Stomach (tissue), 9 donors: Measurements from ENCODE around the gene TP53BP2. TPM values are rescaled to one million over a fixed set of nuclear protein-coding genes. Genes with fewer than 3 reads are reported as not detected.

Source experiments
- DNase-seq, 2 donors: peaks; one replicate each; pipeline versions ENCODE4 v3.0.0 to v3.0.0-alpha.2; 2013 to 2019
- H3K27ac ChIP-seq, 5 donors: fragments of 200-600 bp in 4 of 5; sonication (generic) in 4 of 5; one replicate each; pipeline ENCODE4 v1.5.1; 2013 to 2019; ENCODE audit warnings: mild to moderate bottlenecking in 1 of 5, moderate library complexity in 1 of 5
- H3K27me3 ChIP-seq, 3 donors: fragments of 200-600 bp; sonication (generic); one replicate each; pipeline ENCODE4 v1.5.1; 2017 to 2019; ENCODE audit warnings: mixed run types in 1 of 3
- H3K36me3 ChIP-seq, 4 donors: fragments of 200-600 bp; sonication (generic); 1 replicate in 3 of 4; 2 replicates in 1 of 4; pipeline ENCODE4 v1.5.1; 2016 to 2019
- H3K4me1 ChIP-seq, 4 donors: fragments of 200-600 bp; sonication (generic); one replicate each; pipeline ENCODE4 v1.5.1; 2016 to 2019
- H3K4me3 ChIP-seq, 4 donors: fragments of 200-600 bp; sonication (generic) in 3 of 4; one replicate each; pipeline ENCODE4 v1.5.1; 2016 to 2019; ENCODE audit warnings: mild to moderate bottlenecking in 1 of 4
- H3K9me3 ChIP-seq, 4 donors: fragments of 200-600 bp; sonication (generic); one replicate each; pipeline ENCODE4 v1.5.1; 2016 to 2019
- CTCF ChIP-seq, 7 experiments: fragments of 450-650 bp in 4 of 7; fragments of 200-600 bp in 3 of 7; sonication (generic) in 3 of 7; IDR thresholded peaks; one replicate each; pipeline ENCODE4 v1.5.1; 2016 to 2019; ENCODE audit warnings: antibody characterized with exemption in 7 of 7, control low read depth in 2 of 7, mild to moderate bottlenecking in 1 of 7
- EP300 ChIP-seq: sonication (generic); formaldehyde crosslinking; IDR thresholded peaks from one replicate; pipeline ENCODE4 v1.6.1; 2017; ENCODE audit warnings: antibody characterized with exemption
- POLR2A ChIP-seq, 4 donors: fragments of 450-650 bp; IDR thresholded peaks; one replicate each; pipeline ENCODE4 v1.6.1; 2016; ENCODE audit warnings: antibody characterized with exemption in 4 of 4, control low read depth in 2 of 4, mild to moderate bottlenecking in 1 of 4, moderate library complexity in 1 of 4
- POLR2AphosphoS5 ChIP-seq, 3 donors: sonication (generic); formaldehyde crosslinking; IDR thresholded peaks; one replicate each; pipeline ENCODE4 v1.6.1; 2016; ENCODE audit warnings: antibody characterized with exemption in 3 of 3
- WGBS, 5 donors: extraction: QIAGEN DNeasy Blood & Tissue Kit in 3 of 5; methylation state at CpG; one replicate each; pipeline versions ENCODE4 v1.1.5 to v1.1.7; 2013 to 2018; 5-methylcytosine and 5-hydroxymethylcytosine counted together
- intact Hi-C: fragments of 100-400 bp; cut with DNase I; formaldehyde crosslinking; loops from one replicate; pipeline ENCODE4 v1.15.1; 2023; ENCODE audit warnings: low total_unique reads
- polyA plus RNA-seq, 3 donors: library from polyadenylated mRNA; stranded (reverse); fragments of 200-250 nt; gene quantifications; one replicate each; pipeline ENCODE4 v1.2.3, GENCODE V29; 2013
- total RNA-seq, 5 donors: library from RNA; depleted of rRNA; stranded (reverse); fragments of >200 nt; gene quantifications; one replicate each; pipeline versions ENCODE4 v1.1.0 to v1.2.3, GENCODE V29; 2014 to 2016
- donor health status: healthy with polysubstance abuse.
- donor health status: Bipolar disorder and iron deficiency.
- donor health status: healthy.

The TP53BP2 gene
- total and polyA plus RNA-seq, 8 donors: 6.9 to 157 (median 32.9) TPM

DNA sequence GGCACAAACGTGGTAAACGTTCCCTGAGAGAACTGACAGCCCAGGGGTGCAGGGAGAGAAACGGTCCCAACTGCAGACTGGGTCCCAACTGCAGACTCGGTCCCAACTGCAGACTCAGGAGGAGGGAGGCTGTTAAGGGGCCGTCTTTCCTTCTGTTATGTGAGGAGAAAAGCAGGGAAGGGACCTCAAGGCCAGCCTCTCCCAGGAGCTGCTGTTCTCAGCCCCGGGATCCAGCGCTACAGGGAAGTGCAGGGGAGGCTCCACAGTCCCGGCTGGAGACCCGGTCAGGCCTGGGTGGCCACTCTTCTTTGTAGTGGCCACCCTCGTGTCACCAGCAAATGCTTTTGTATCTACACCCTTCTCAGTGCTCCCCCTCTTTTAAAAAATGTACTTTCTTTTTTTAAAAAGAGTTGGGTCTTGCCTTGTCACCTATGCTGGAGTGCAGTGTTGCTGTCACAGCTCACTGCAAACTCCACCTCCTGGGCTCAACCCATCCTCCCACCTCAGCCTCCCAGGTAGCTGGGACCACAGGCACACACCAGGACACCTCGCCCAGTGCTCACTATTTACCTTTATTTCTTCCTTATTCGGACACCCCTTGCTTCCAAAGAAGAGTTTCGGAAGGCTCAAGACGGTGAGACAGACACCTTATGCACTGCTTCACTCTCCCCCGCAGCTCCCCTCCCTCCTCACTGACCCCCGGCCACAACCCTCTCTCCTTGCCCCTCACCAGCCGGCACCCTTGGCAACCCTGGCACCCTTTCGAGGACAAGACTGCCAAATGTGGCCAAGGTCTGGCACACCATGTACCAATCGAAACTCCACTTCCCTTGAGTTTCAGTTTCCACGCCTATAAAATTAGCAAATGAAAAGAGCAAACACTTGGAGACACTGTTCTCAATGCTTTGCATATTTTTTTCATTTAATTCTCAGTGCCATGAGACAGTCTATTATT lies 111.6 kb downstream of the TP53BP2 start:
- TF ChIP-seq POLR2AphosphoS5 (IDR thresholded peaks at IDR 0.05) (peak in 2 of 3 donors; percentile 32 to 51), EP300 (no peak), CTCF (IDR thresholded peaks at IDR 0.05) (no peak), POLR2A (IDR thresholded peaks at IDR 0.05) (no peak)
- H3K4me1 ChIP-seq: peaks cover 65 to 96% (median 92%) of the 10 kb centered on the region in 4 donors
- H3K4me3 ChIP-seq: peak overlapping the region in 1 of 4 donors; percentile 2
- no peaks in the 10 kb centered on the region for H3K9me3 ChIP-seq
- H3K36me3 ChIP-seq: peaks cover 0 to 28% (median 3%) of the 10 kb centered on the region in 4 donors
- intact Hi-C loops: no loop called here
- DNase-seq: peak in 1 of 2 donors; percentile 75
- H3K27me3 ChIP-seq: no peaks in the 10 kb centered on the region
- H3K27ac ChIP-seq: peak overlapping the region; percentile 83 to 94 (median 89)
- WGBS, 5 donors: 35 to 58% (median 47%) methylated on average over 20 of the region's 20 CpGs

GRCh38 chr1:223732993-223733798 lies 112.6 kb downstream of the TP53BP2 start:
- WGBS, 5 donors: 27 to 40% (median 38%) methylated on average over 6 of the region's 6 CpGs
- no peak for TF ChIP-seq CTCF (IDR thresholded peaks at IDR 0.05)
- TF ChIP-seq POLR2A (IDR thresholded peaks at IDR 0.05): no peak
- TF ChIP-seq POLR2AphosphoS5 (IDR thresholded peaks at IDR 0.05): peak in 1 of 3 donors; percentile 18
- no peak for TF ChIP-seq EP300
- Histone ChIP-seq H3K27ac (peak overlapping the region; percentile 83 to 94 (median 89)), H3K27me3 (no peaks in the 10 kb centered on the region), H3K9me3 (no peaks in the 10 kb centered on the region), H3K4me1 (peaks cover 56 to 90% (median 84%) of the 10 kb centered on the region in 4 donors), H3K4me3 (peak overlapping the region in 1 of 4 donors; percentile 2), H3K36me3 (peaks cover 0 to 30% (median 8%) of the 10 kb centered on the region in 4 donors)
- intact Hi-C loops: no loop called here
- DNase-seq: peak; percentile 64 to 78

DNA sequence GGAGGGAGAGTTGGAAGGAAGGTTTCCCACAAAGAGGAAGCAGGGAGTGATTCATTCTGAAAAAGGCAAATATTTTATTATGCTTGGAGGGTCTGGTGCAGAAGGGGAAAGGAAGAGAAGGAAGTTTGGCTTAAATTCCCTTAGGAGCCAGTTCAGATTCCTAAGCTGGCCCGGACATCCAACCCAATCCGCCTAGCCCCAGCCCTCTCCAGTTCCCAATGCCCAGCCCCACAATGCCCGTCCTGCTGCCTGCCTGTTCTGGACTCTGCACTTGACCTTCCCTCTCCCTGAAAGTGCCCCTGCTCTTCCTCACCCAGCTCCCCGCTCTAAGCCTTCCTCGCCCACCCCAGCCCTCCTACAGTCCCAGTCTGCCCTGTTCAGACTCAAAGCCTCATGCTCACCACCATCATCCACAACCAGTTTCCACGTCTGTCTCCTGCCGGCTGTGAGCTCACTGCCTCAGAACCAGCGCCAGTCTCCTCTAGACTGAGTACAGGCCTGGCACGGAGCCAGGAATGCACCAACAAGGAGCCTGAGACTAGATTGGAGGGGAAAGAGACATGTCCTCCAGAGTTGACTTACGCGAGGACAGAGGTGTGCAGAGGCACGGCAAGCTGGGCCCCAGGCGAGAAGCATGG lies 114.5 kb downstream of the TP53BP2 start:
- H3K27me3 ChIP-seq: no peaks in the 10 kb centered on the region
- H3K4me3 ChIP-seq: no peak overlapping the region
- H3K9me3 ChIP-seq: no peaks in the 10 kb centered on the region
- H3K27ac ChIP-seq: peak overlapping the region; percentile 50 to 94 (median 89)
- WGBS, 5 donors: 36 to 52% (median 39%) methylated on average over 13 of the region's 13 CpGs
- peaks cover 0 to 33% (median 9%) of the 10 kb centered on the region in 4 donors for H3K36me3 ChIP-seq
- peak in 1 of 3 donors; percentile 35 for TF ChIP-seq POLR2AphosphoS5 (IDR thresholded peaks at IDR 0.05)
- no peak for TF ChIP-seq EP300
- peaks cover 60 to 90% (median 84%) of the 10 kb centered on the region in 4 donors for H3K4me1 ChIP-seq
- DNase-seq: peak; percentile 82 to 88
- intact Hi-C loops: no loop called here

DNA sequence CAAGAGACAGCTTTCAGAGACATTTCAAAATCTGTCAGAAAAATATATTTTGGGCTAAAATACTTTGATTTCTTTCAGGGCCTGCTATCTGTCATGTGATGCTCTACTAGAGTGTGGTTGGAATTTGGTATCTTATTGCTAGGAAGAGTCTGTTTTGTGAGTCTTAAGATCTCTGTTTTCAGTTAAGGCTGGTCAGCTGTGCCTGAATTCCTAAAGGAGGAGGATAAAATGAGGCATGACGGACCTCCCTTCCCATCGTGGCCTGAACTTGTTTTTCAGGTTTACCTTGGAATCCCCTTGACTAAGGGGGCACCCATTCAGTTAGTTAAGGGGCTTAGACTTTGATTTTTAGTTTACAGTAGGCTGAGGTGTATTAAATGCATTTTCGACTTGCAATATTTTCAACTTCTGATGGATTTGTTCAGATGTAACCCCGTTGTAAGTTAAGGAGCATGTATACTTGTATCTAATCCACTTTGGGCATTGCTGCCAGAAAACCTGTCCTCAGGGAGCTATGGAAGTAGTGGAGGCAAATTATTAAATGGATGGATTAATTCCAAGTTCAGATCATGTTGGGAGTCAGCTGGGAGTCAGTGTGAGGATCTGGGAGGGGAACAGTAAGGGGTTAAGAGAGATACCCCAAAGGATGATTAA lies 115.1 kb downstream of the TP53BP2 start:
- H3K36me3 ChIP-seq: peaks cover 0 to 33% (median 11%) of the 10 kb centered on the region in 4 donors
- intact Hi-C loops: no loop called here
- no peak overlapping the region for H3K4me3 ChIP-seq
- TF ChIP-seq POLR2AphosphoS5 (IDR thresholded peaks at IDR 0.05) (no peak), CTCF (IDR thresholded peaks at IDR 0.05) (no peak), POLR2A (IDR thresholded peaks at IDR 0.05) (no peak), EP300 (no peak)
- no peaks in the 10 kb centered on the region for H3K27me3 ChIP-seq
- H3K9me3 ChIP-seq: no peaks in the 10 kb centered on the region
- H3K4me1 ChIP-seq: peaks cover 67 to 90% (median 84%) of the 10 kb centered on the region in 4 donors
- DNase-seq: peak in 1 of 2 donors; percentile 55
- WGBS, 5 donors: 35 to 49% (median 43%) methylated on average over 4 of the region's 4 CpGs
- H3K27ac ChIP-seq: peak overlapping the region; percentile 8 to 94 (median 89)
